Stimulated activated naive CD8-positive, alpha-beta T cell treated with anti-CD3 and anti-CD28 coated beads, Interleukin-15, Interleukin-2, amounts not matched to agents 100 ng/mL and 50 ng/mL, for 24 hours (primary cell): ENCODE data around the gene CEP72.

Experiments
- H3K27ac Mint-ChIP-seq: one replicate; pipeline ENCODE4 v1.8.0; 2021; ENCODE audit warnings: mild to moderate bottlenecking, mixed read lengths
- H3K27me3 Mint-ChIP-seq: one replicate; pipeline ENCODE4 v1.8.0; 2021; ENCODE audit warnings: mixed read lengths
- H3K36me3 Mint-ChIP-seq: one replicate; pipeline ENCODE4 v1.8.0; 2021; ENCODE audit warnings: low read depth, mixed read lengths
- H3K4me1 Mint-ChIP-seq: one replicate; pipeline ENCODE4 v1.8.0; 2021; ENCODE audit warnings: low read depth, mixed read lengths
- H3K4me3 Mint-ChIP-seq: one replicate; pipeline ENCODE4 v1.8.0; 2021; ENCODE audit warnings: mild to moderate bottlenecking, mixed read lengths
- H3K9me3 Mint-ChIP-seq: one replicate; pipeline ENCODE4 v1.8.0; 2021; ENCODE audit warnings: mixed read lengths

Gene CEP72

DNA sequence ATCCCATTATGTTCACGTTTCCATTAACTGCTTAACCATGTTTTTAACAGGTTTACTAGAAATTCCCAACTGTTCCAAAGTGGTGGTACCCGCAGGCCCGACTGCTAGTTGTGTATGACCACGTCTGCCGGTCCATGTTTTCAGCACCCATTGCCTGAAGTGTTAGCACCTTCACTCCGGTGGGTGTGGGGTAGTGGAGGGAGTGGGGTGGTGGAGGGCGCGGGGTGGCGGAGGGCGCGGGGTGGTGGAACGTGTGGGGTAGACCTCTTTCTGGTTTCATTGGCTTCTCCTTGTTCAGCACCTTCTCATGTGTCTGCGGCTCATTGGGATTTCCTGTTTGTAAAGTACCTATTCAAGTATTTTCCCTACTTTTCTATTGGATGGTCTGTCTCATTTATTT lies 43.3 kb downstream of the CEP72 start:
- Mint-ChIP-seq H3K4me1 (no peaks in the 10 kb centered on the region), H3K36me3 (peaks cover 73% of the 10 kb centered on the region), H3K4me3 (no peak overlapping the region), H3K9me3 (no peaks in the 10 kb centered on the region), H3K27ac (no peak overlapping the region), H3K27me3 (no peaks in the 10 kb centered on the region)

GRCh38 chr5:657570-657969 lies 45.4 kb downstream of the CEP72 start:
- no peak overlapping the region for H3K27ac Mint-ChIP-seq
- no peak overlapping the region for H3K4me3 Mint-ChIP-seq
- H3K36me3 Mint-ChIP-seq: peaks cover 77% of the 10 kb centered on the region
- H3K9me3 Mint-ChIP-seq: no peaks in the 10 kb centered on the region
- no peaks in the 10 kb centered on the region for H3K4me1 Mint-ChIP-seq
- no peaks in the 10 kb centered on the region for H3K27me3 Mint-ChIP-seq

- H3K27ac Mint-ChIP-seq: no peak overlapping the region
- H3K36me3 Mint-ChIP-seq: peaks cover 77% of the 10 kb centered on the region
- H3K27me3 Mint-ChIP-seq: no peaks in the 10 kb centered on the region
- H3K4me3 Mint-ChIP-seq: no peak overlapping the region
- no peaks in the 10 kb centered on the region for H3K4me1 Mint-ChIP-seq
- H3K9me3 Mint-ChIP-seq: no peaks in the 10 kb centered on the region
Measured at GRCh38 chr5:658103-658502, 46.0 kb downstream of the CEP72 start.

GRCh38 chr5:659496-660263 lies 47.5 kb downstream of the CEP72 start:
- H3K27ac Mint-ChIP-seq: no peak overlapping the region
- H3K27me3 Mint-ChIP-seq: no peaks in the 10 kb centered on the region
- no peaks in the 10 kb centered on the region for H3K4me1 Mint-ChIP-seq
- H3K4me3 Mint-ChIP-seq: no peak overlapping the region
- peaks cover 64% of the 10 kb centered on the region for H3K36me3 Mint-ChIP-seq
- H3K9me3 Mint-ChIP-seq: no peaks in the 10 kb centered on the region

DNA sequence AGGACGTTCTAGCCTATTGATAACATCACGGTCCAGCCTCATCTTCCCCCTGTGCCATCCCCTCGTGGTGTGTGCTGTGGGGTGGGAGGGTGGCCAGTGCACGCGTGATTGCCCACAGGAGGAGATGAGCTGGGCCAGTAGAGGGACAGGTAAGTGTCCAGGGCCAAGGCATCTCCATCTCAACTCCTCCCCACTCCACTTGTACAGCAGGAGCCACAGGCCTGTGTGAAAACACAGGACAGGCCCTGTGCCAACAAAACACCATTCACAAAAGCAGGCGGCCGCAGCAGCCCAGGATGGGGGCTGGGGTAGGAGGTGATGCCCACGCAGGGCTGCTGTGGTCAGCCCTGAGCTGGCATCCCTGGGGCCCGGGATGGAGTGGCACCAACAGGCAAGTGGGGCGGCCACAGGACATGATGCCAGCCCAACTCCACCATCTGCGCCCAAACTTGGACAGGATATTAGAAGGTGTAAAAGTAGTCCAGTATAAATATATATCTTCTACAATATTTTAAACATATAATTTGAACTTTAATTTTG lies 48.4 kb downstream of the CEP72 start:
- no peaks in the 10 kb centered on the region for H3K27me3 Mint-ChIP-seq
- no peaks in the 10 kb centered on the region for H3K9me3 Mint-ChIP-seq
- peaks cover 58% of the 10 kb centered on the region for H3K36me3 Mint-ChIP-seq
- no peak overlapping the region for H3K27ac Mint-ChIP-seq
- H3K4me3 Mint-ChIP-seq: no peak overlapping the region
- H3K4me1 Mint-ChIP-seq: no peaks in the 10 kb centered on the region

DNA sequence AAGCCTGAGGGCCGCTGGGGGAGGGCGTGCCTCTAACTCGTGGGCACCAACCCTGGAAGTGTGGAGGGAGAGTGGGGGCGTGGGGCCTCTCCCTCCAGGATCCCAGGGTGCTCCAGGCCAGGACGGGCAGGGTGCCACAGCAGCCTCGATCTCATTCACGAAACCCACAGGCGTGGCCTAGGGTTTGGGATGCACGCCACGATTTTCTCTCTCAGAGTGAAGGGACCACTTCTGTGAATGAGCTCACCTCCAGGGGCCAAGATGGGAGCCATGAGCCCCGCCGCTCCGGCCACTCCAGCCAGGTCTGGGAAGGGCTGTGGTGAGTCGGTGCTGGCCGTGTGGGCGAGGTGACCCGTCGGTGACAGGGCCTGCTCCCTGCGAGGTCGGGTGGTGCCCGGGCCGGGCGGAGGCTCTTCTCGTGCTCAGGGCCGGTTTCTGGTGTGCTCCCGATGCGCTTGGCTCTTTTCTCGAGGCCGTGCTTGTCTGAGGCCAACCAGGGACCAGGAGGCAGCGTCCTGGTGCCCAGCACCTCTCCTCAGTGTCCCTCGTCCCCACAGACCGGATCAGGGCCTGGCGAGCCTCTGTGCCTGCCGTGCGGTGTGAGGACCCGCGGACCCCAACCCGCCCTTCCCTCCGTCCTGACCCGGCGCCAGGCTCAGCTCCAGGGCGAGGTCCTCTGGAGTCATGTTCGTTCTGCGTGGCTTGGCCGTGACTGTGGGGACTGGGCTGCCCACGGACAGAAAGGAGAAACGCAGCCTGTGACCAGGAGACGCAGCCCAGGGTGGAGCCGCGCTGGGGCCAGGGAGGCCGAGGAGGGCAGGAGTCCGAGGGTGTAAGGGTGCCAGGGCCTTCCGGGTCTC lies 50.0 kb downstream of the CEP72 start:
- Mint-ChIP-seq H3K27ac (no peak overlapping the region), H3K27me3 (no peaks in the 10 kb centered on the region), H3K9me3 (no peaks in the 10 kb centered on the region), H3K4me1 (no peaks in the 10 kb centered on the region), H3K4me3 (no peak overlapping the region), H3K36me3 (peaks cover 44% of the 10 kb centered on the region)

GRCh38 chr5:662751-663435 lies 50.8 kb downstream of the CEP72 start:
- Mint-ChIP-seq H3K9me3 (no peaks in the 10 kb centered on the region), H3K4me1 (no peaks in the 10 kb centered on the region), H3K27me3 (no peaks in the 10 kb centered on the region), H3K36me3 (peaks cover 42% of the 10 kb centered on the region), H3K27ac (no peak overlapping the region), H3K4me3 (no peak overlapping the region)

GRCh38 chr5:663436-664342 lies 51.5 kb downstream of the CEP72 start:
- no peak overlapping the region for H3K27ac Mint-ChIP-seq
- peaks cover 35% of the 10 kb centered on the region for H3K36me3 Mint-ChIP-seq
- H3K4me3 Mint-ChIP-seq: no peak overlapping the region

DNA sequence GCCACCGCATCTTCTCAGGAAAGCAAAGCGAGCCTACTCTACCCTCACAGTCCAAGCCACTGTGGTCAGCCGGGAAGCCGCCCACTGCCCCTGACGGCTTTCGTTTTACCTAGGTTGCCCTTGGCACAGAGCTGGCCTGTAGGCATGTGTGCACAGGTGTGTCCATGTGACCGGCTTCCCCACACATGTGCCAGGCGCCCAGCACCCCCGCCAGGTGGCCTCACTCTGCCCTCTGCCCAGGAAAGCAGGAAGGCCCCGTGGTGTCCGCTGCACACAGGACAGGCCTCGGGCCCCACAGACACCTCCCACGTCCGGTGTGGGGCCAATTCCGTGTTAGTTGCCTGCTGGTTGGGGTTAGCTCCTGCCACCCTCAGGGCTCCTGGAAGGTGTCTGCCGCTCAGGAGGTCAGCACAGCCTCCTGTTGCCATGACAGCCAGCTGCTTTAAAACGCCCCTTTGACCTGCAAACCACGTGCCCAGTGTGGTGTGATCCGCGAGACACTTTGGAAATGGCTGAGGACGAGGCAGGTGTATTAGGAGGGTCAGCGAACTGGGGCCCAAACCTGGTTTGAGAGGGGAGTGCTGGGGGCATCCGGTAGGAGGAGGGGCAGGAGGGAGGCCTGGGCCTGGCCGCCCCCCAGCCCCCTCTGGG lies 52.3 kb downstream of the CEP72 start:
- Mint-ChIP-seq H3K27me3 (no peaks in the 10 kb centered on the region), H3K27ac (no peak overlapping the region), H3K4me3 (no peak overlapping the region), H3K9me3 (no peaks in the 10 kb centered on the region), H3K36me3 (peaks cover 28% of the 10 kb centered on the region), H3K4me1 (no peaks in the 10 kb centered on the region)

More at GRCh38 chr5:663436-664342, 51.5 kb downstream of the CEP72 start:
- Mint-ChIP-seq H3K9me3 (no peaks in the 10 kb centered on the region), H3K4me1 (no peaks in the 10 kb centered on the region), H3K27me3 (no peaks in the 10 kb centered on the region)

DNA sequence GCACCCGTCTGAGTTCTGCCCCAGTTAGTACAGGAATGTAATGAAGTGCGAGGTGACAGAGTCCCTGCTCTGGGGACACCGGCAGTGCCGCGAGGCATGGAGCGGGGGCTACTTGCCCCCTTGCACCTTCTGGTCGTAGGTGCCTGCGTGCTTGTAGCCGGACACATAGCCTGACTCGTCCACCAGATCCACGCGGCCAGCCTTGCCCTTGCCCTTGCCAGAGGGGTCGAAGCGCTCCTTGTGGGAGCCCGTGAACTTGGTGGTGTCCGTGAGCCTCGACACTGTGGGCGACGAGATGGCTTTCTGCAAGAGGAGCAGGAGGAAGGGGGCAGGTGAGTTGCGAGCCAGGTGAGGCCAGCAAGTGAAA lies 52.8 kb downstream of the CEP72 start:
- H3K36me3 Mint-ChIP-seq: peaks cover 24% of the 10 kb centered on the region
- no peak overlapping the region for H3K4me3 Mint-ChIP-seq
- no peaks in the 10 kb centered on the region for H3K4me1 Mint-ChIP-seq
- H3K9me3 Mint-ChIP-seq: no peaks in the 10 kb centered on the region
- H3K27ac Mint-ChIP-seq: no peak overlapping the region
- no peaks in the 10 kb centered on the region for H3K27me3 Mint-ChIP-seq

DNA sequence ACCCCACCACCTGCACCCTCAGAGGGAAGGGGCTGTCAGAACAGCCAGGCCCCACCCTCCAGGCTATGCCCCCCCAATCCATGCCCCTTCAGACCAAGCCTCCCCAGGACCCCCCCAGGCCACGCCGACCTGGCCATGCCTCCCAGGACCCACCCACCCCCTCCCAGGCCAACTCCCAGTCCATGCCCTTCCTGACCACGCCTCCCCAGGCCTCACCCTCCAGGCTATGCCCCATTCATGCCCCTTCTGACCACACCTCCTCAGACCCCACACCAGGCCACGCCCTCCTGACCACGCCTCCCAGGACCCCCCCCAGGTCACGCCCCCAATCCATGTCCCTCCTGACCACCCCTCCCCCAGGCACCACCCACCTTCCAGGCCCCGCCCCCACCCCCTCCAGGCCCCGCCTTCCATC lies 53.4 kb downstream of the CEP72 start:
- H3K27ac Mint-ChIP-seq: no peak overlapping the region
- H3K9me3 Mint-ChIP-seq: no peaks in the 10 kb centered on the region
- no peaks in the 10 kb centered on the region for H3K4me1 Mint-ChIP-seq
- H3K27me3 Mint-ChIP-seq: no peaks in the 10 kb centered on the region
- H3K36me3 Mint-ChIP-seq: peaks cover 19% of the 10 kb centered on the region
- no peak overlapping the region for H3K4me3 Mint-ChIP-seq

GRCh38 chr5:665956-666711 lies 54.0 kb downstream of the CEP72 start:
- H3K27ac Mint-ChIP-seq: no peak overlapping the region
- H3K4me3 Mint-ChIP-seq: no peak overlapping the region
- peaks cover 16% of the 10 kb centered on the region for H3K36me3 Mint-ChIP-seq
- no peaks in the 10 kb centered on the region for H3K27me3 Mint-ChIP-seq
- H3K4me1 Mint-ChIP-seq: no peaks in the 10 kb centered on the region
- no peaks in the 10 kb centered on the region for H3K9me3 Mint-ChIP-seq

- H3K27ac Mint-ChIP-seq: no peak overlapping the region
Measured at GRCh38 chr5:666816-667498, 54.8 kb downstream of the CEP72 start.

More at GRCh38 chr5:666816-667498, 54.8 kb downstream of the CEP72 start:
- Mint-ChIP-seq H3K36me3 (peaks cover 11% of the 10 kb centered on the region), H3K27me3 (no peaks in the 10 kb centered on the region), H3K9me3 (no peaks in the 10 kb centered on the region), H3K4me3 (no peak overlapping the region), H3K4me1 (peaks cover under 1% of the 10 kb centered on the region)
